HG02970 (cell line): ENCODE results near the gene NGDN.
"Not testable (repeated sequence)": the region's sequence is repeated elsewhere in the genome, so short reads cannot be mapped to it uniquely, and the experiment has no call there.

Source experiments
- ATAC-seq: cut with Tn5 transposase; IDR thresholded peaks from one replicate; pipeline ENCODE4 v1.9.1; 2021; ENCODE audit warnings: mild to moderate bottlenecking, moderate library complexity, moderate number of reproducible peaks; ENCODE audit not compliant: unreplicated experiment, low FRiP score

The NGDN gene

GRCh38 chr14:23438101-23438971 is 31.2 kb upstream of the NGDN start:
- ATAC-seq: no peak

- no peak for ATAC-seq
These were observed 30.2 kb upstream of the NGDN start for GRCh38 chr14:23439107-23439835.

- no peak for ATAC-seq
These were observed 28.4 kb upstream of the NGDN start for GRCh38 chr14:23441076-23441475.

GRCh38 chr14:23442721-23443356 is 26.7 kb upstream of the NGDN start:
- ATAC-seq: no peak

- ATAC-seq: no peak
These were observed 26.1 kb upstream of the NGDN start for GRCh38 chr14:23443411-23443812.

- no peak for ATAC-seq
These were observed 25.6 kb upstream of the NGDN start for GRCh38 chr14:23443881-23444280.

- ATAC-seq: no peak
These were observed 25.2 kb upstream of the NGDN start for GRCh38 chr14:23444314-23444713.

- no peak for ATAC-seq
These were observed 23.7 kb upstream of the NGDN start for GRCh38 chr14:23445773-23446172.

- ATAC-seq: no peak
These were observed 23.1 kb upstream of the NGDN start for GRCh38 chr14:23446291-23446851.

GRCh38 chr14:23447361-23448350 is 21.8 kb upstream of the NGDN start:
- ATAC-seq: no peak

- no peak for ATAC-seq
These were observed 20.2 kb upstream of the NGDN start for GRCh38 chr14:23449314-23449713.

- ATAC-seq: no peak
These were observed 19.1 kb upstream of the NGDN start for GRCh38 chr14:23450379-23450778.

- ATAC-seq: no peak
These were observed 17.3 kb upstream of the NGDN start for GRCh38 chr14:23452237-23452636.

- no peak for ATAC-seq
These were observed 15.1 kb upstream of the NGDN start for GRCh38 chr14:23454445-23454856.

- ATAC-seq: not testable (repeated sequence)
These were observed 12.5 kb upstream of the NGDN start for GRCh38 chr14:23456883-23457586.

- no peak for ATAC-seq
These were observed 11.7 kb upstream of the NGDN start for GRCh38 chr14:23457587-23458445.

- no peak for ATAC-seq
These were observed 8.5 kb upstream of the NGDN start for GRCh38 chr14:23460960-23461359.

GRCh38 chr14:23464700-23465099 is 4.8 kb upstream of the NGDN start:
- no peak for ATAC-seq
